ENCODE measurements around the gene TUBD1.

GRCh38 chr17:59893676-59894100 lies 945 bp upstream of the TUBD1 start:
- no peak for TF ChIP-seq CTCF (conservative IDR thresholded peaks at IDR 0.05)
- TF ChIP-seq ZFX (IDR thresholded peaks at IDR 0.05), result no peak

Measured in C4-2B (cell line).